HG03159 (cell line): ENCODE results near the gene AP2B1.
"Not testable (repeated sequence)": the region's sequence is repeated elsewhere in the genome, so short reads cannot be mapped to it uniquely, and the experiment has no call there.

Experiments
- ATAC-seq: cut with Tn5 transposase; IDR thresholded peaks from one replicate; pipeline ENCODE4 v1.9.1; 2021; ENCODE audit warnings: mild to moderate bottlenecking, moderate library complexity; ENCODE audit not compliant: unreplicated experiment

AP2B1 gene

DNA sequence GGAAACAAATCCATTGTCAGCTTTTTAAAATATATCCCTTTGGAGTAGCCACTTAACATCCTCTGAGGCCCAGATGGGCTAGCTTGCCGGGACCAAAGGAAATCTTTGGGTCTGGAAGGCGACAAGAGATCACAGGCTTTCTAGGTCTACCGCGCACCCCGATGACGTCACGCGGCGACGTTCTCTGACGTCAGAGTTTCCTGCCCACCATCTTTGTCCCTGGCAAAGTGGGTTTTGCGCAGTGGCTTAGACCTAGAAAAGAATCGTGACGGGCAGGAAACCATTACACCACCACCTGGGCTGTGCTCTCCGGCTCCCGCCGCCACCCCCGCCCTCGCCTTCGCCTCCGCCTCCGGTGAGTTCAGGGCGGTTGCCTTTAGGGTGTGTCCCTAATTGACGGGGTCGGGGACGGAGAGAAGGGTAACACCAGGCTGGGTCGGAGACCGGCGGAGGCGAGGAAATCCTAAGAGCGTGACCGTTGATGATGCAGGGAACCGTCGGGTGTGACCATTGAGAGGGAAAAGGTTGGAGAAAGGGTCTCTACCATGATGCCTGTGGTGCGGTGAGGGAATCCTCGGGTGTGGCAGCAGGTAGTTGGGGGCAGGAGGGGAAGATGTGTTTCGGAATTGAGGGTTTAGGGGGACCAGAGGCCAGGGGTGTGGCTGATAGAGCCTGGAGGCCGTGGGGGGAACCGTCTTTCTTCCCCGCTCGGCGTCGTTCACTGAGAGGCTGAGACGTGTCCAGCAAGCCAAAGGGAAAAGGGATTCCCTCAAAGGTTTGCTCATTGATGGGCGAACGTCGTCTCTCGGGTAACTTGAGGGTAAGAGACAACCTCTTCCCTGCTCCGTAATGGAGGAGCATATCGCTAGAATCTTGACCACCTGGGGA lies at the start of gene AP2B1:
AP2B1 (plus strand) TSS at position 249 of the 888 bp plus-strand sequence. CDS start 6,709 bp downstream, outside the sequence.
- ATAC-seq = peak; percentile 89

DNA sequence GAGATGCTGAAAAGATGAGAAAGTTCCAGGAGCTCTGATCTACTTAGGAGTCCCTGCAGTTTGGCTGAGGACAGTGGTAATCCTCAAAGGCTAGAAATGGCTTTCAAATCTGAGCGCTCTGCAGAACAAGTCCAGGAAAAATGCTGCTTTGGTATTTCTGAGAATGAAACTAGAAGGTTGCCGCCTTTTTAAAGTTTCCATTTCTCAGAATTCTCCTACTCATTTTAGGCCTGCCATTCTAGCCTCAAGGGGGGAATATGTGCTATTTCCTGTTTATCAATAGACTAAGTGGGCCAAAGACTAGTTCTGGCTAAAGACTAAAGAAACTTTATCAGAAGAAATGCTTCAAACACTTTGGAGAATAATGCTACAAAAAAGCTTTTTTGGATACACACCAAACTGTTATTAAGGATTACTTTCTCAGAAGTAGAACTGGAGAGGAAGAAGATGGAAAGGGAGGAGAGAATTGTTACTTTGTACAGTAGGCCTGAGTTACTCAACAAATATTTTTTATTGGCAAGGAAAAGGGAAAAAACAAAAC lies 49.5 kb upstream of the AP2B1 start, which contains the start of gene SLFN12L:
SLFN12L (minus strand) TSS at position 78 of the 541 bp plus-strand sequence. CDS start 15,314 bp downstream, outside the sequence.
- no peak for ATAC-seq

DNA sequence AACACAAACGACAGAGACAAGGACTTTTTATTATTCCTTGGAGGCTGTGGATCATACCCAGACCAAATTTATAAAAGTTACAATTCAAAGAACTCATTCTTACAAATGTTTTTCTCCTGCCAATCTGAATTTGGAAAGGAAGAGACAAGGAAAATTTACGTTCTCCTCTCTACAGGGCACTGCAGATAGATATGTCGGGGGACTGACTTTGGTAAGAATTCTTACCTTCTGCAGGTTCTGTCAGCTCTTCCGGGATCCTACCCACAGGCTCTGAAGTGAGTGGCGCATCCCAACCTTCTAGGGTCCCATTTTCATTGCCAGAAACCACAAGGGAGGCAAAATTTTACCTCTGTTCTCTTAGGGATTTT lies 47.5 kb upstream of the AP2B1 start:
- ATAC-seq = no peak

DNA sequence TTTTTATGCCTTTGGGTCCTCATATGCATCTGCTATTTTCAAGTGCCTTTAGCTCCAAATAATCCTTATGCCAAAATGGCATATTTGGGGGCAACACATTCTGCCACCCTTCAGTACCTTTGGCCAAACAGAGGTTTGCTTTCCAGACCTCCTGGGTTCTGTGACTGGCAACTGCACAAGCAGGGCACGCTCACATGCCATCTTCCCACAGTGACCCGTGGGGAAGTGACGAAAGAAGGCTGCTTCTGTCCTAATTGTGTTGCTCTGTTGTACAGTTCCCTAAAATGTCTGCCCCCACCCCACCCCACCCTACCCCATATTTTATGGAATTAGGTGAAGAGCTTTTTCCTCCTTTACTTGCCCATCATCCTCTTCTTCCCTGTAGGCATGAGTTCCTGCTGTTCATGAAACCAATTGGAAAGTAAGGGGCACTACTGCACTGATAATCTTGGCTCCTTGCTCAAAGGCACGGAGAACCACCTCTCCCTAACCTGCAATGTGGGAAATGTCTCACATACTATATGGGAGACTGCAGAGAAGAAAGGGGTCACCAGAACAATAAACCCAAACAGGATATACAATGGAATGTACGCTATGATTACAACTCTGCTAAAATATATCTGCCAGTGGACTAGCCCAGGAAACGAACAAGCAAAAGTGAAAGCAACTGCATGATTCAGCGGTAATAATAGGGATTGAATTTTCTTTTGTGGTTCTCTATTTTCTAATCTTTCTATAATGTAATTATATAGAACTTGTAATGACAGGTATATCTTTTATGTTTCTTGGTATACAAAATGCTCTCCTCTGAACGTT lies 46.3 kb upstream of the AP2B1 start:
- ATAC-seq = no peak

DNA sequence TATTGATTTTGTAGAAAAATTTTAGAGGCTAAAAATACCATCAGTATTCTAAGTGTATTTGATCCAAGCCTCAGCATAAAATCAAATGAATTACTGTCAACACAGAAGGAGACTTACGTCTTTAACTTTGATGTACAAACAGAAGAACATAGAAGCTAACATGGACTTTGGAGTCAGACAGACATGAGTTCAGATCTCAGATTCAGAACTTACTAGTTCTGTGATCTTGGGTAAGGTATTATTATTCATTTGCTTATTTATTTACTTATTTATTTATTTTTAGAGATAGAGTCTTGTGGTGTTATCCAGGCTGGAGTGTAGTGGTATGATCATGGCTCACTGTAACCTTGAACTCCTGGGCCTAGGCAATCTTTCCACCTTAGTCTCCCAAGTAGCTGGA lies 45.7 kb upstream of the AP2B1 start:
- ATAC-seq = no peak

DNA sequence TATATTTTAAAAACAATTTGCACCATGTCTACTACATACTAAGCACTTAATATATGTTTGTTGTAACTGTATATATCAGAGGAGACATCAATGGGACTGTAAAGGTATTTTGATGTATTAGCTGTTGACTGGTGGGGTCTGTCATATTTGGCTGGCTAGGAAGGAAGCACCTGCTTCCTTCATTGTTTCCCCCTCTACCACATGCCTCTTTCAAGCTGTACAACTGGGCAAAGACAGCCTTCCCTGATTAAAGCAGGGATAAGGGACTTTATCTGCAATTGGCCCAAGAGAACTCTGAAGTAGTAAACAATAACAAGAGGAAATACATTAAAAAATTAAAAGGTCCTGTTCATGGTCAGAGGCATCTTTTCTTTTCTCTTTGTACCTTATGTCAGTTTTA lies 44.1 kb upstream of the AP2B1 start:
- ATAC-seq = no peak

DNA sequence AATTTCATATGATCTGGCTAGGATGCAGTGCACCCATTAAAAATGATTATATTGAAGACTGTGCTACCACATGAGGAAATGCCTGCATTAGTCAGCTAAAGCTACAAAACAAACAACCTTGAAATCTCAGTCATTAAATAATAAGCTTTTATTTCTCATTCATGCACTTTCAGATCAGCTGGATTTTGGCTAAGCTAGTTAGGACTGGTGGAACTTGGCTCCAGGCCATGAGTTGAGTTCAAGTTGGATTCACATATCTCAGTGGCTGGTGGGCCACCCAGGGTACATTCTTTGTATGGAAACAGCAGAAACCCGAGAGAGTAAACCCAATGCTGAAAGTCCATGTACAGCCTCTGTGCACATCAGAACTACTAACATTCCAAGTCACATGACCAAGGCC lies 43.3 kb upstream of the AP2B1 start:
- no peak for ATAC-seq

DNA sequence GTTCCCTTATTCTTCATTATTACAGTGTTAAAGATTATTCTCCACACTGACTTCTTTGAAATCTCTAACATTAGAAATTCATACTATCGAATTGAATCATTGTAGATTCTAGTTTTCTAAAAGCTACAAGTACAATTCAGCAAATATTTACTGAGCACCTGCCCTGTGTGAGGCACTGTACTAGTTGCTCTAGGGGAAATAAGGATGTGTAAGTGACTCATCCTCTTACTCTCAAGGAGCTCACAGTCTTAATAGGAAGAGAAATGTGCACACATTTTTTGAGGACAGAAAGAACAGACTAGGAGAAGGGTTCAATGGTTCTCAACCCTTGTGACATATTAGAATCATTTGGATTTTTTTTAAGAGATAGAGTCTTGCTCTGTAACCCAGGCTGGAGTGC lies 42.0 kb upstream of the AP2B1 start:
- no peak for ATAC-seq

DNA sequence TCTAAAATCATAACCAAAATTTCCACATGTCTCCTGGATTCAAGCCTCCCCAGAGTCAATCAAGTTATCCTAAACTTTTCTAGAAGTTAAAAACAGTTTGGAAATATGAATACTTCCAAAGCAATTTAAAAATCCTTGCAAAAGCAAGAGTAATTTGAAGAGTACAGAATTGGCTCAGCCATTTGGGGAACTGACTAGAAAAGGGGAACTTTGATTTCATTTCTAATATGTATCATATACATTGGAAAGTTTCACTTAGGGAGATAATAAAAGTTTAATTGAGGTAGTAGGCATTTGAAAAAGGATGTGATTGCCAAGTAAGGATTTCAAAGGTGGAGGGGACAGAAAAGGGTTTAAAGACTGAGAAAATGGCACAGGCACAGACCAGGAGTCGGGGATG lies 40.6 kb upstream of the AP2B1 start:
- ATAC-seq = no peak

DNA sequence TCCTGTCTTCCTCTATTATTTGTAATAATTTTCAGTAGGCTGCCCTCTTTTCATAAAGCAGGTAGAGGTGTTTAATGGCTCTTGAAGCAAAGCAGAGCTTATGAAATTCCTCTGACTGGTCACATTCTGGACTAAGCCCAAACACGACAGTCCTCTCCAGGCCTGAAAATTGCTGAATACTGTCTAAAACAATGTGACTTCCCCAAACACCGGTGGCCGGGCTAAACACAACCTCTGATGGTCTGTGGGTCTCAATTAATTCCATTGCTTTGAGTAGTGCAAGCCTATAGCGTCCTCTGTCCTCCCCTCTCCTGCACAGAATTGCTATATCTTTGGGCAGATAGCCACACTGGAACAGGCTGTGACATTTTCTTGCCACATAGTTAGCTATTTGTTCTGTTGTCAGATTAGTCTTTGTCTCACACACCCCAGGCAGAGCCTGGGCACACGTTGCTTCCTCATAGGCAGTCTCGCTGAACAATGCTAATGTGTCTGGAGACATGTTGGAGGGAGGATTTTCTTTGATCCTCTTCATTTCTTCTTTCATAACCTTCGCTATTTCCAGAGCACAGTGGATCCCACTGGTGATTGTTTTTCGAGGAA lies 38.8 kb upstream of the AP2B1 start:
- no peak for ATAC-seq

DNA sequence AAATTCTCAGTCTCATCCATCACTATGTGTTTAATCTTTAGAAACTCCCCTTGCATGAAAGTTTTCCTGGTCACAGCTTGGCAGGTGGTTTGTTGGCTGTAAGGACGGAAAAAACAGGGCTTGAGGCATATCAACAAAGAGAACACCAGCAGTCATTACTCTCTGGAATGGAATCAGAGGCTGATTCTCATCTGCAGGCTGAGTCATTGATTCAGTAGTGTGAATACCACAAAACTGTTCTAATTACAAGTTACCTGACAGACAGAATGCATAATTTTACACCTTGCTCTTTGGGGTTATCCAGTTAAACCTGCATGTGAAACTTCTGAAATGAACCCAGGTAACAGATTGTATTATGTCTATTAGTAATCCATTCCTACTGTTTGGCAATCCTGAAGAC lies 38.1 kb upstream of the AP2B1 start:
- no peak for ATAC-seq

DNA sequence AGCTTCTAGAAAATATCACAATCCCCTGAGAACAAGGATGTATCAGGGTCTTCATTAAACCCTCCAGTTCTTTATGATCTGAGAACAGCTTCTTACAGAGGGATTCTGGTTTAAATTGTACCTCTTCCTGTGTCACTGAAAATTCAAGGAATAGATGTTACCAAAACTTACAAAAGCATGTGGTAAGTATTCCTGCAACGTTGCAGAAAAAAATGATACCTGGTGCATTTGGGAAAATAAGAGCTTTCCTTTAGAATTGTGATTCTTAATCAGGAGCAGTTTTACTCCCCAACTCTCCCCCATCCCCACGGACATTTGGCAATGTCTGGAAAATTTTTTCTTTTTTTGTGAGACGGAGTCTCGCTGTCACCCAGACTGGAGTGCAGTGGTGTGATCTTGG lies 33.8 kb upstream of the AP2B1 start:
- no peak for ATAC-seq

DNA sequence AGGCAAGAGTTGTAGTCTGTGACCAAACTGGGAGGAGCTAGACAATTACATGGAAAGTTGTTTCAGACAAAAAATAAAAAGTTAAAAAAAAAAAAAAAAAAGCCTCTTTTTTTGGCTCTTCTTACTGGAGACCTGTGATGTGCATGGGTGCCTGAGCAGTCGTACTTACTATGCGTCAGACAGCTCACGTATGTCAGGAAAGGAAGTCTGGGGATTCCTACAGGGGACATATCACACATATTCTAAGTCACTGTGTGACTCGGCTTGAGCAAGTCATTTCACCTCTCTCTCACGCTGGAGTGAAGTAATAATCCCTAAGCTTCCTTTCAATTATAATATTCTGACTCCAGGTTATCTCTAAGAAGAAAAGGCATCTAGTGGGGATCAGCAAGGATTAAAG lies 32.5 kb upstream of the AP2B1 start:
- no peak for ATAC-seq

DNA sequence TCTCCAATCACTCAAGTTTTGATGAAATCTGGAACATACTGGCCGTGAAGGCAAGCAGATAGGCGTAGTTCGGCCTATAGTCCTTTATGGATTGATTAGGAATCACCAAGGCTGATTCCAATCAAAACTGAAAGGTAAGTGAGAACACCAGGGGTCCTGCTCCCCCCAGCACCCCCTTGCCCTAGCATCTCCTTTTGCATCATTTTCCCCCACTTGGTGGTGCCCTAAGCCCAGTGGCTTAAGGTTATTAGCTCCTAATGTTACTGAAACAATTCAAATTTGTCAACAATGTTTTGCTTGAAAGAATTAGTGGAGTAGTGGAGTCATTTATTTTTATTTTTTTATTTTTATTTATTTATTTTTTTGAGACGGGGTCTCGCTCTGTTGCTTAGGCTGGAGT lies 31.4 kb upstream of the AP2B1 start:
- ATAC-seq = no peak

DNA sequence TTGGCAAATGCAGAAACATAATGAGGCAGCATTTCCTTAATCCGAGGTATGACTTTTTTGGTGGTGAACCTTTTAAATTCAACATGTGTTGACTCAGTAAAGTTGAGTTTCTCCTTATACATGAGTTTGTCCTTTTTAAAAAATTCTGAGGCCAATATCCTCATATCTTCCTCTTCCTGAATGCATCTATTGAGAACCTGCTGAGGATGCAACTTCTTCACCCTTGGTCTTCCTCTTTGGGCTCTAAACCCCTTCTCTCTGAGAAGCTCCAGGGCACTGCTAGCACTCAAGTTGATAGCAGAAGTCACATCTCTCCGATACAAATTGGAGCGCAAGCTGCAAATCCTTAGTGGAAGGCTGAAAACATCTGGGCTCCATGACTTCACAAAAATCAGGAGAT lies 29.8 kb upstream of the AP2B1 start:
- ATAC-seq = no peak

DNA sequence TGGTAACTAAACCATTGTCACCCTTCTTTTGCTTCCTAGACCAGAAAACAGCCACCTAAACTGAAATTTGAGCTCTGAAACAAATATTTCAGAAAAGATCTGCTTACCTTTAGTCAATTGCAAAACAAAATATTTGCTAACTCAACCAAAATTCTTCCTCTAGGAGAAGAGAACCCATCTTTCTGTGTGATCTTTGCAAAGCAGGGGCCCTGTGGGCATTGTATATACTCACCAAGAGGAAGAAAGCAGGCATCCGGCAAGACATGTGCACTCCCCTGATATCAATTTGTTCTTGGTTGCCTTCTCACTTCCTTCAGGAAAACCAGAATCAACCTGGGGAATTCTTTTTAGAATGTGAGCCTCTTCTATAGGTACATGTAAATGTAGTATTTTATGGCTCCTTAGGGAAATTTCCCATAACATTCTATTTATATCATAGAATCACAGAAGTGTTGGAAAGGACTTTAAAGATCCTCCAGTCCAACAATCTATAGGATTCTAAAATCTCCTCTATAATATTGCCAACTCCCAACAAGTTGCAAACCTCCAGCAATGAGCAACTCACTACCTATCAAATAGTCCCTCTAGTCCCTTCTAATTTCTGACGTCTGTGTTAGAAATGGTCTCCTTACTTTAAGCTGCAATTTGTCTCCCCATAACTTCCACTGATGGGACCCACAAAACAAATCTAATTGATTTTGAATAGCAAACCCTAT lies 27.5 kb upstream of the AP2B1 start:
- no peak for ATAC-seq

DNA sequence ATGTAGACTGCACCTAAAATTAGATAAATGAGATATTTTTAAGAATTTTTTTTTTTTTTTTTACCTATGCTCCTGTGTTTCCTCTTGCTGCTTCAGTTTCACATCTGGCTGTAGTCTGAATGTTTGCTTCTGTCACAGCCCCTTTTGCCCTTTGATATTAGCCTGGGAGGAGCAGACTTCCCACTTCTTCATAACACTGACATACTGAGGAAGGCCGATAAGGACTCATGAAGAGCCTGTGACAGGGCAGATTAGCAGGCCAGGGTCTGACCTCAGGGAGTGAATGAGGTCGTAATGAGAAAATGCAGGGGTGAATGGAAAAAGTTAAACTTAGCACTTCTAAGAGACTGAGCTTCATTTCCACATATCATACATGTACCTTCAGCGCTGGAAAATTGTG lies 26.4 kb upstream of the AP2B1 start, which contains the start of gene SLFN14:
SLFN14 (minus strand) TSS at position 117 of the 400 bp plus-strand sequence. CDS start 2,757 bp downstream, outside the sequence.
- ATAC-seq = no peak

DNA sequence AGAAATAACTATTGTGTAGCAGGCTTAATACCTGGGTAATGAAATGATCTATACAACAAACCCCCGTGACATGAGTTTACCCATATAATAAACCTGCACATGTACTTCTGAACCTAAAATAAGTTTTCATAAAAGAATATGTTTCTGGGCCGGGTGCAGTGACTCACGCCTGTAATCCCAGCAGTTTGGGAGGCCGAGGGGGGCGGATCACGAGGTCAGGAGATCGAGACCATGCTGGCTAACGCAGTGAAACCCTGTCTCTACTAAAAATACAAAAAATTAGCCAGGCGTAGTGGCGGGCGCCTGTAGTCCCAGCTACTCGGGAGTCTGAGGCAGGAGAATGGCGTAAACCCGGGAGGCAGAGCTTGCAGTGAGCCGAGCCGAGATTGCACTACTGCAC lies 23.9 kb upstream of the AP2B1 start:
- not testable (repeated sequence) for ATAC-seq

DNA sequence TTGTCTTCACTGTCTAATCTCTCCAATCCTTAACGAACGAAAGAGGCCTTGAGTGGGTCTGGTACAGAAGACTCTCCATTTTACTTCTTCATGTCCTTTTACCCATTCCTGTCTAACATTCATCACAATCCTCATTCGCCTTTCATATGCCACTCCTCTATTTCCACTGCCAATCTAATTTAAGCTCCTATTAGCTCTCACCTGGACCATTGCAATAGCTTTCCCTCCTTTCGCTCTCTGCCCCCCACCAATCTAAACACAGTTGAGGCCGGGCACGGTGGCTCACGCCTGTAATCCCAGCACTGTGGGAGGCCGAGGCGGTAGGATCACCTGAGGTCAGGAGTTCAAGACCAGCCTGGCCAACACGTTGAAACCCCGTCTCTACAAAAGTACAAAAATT lies 20.2 kb upstream of the AP2B1 start:
- no peak for ATAC-seq

DNA sequence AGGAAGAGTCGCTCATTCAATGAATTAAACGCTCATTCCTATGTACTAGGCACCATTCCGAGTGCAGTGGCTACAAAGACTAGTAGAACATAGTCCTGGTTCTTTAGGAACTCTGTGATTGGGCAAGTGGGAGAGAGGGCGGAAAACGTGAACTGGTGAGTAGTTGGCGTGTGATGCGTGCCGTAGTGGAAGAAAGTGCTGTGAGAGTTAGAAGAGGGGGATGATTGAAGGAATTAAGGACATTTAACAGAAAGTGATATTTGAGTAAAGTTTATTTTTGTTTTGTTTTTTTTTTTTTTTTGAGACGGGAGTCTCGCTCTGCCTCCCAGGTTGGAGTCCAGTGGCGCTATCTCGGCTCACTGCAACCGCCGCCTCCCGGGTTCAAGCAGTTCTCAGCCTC lies 18.6 kb upstream of the AP2B1 start:
- no peak for ATAC-seq

DNA sequence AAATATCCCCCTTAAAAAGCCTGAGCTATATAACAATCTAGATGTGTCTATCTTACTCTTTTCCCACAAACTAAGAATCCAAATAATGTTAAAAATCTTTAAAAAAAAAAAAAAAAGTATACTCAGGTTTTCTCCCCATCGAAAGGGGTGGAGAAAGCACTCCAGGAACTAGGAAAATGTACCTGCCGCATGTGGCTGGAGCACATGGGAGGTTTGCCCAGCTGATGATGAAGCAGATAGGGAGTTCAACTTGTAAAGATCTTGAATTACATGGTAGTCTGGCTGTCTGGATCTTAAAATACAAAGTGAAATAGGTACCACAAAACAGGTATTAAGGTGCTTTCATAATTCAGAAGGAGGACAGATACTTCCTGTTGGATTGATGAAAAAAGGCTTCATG lies 17.7 kb upstream of the AP2B1 start:
- ATAC-seq = no peak
